ENCODE data around the gene SLC6A16.

GRCh38 chr19:49287141-49287770, 37.7 kb downstream of the SLC6A16 start:
- TF ChIP-seq CTCF (conservative IDR thresholded peaks at IDR 0.05; ENCODE audit: low read depth, low read length) (no peak), EZH2 (IDR thresholded peaks at IDR 0.05; ENCODE audit: borderline replicate concordance, low read depth, low read length, poor library complexity, severe bottlenecking) (no peak)
